GM23338 (cell line): ENCODE results near the gene SMIM41. TPM values are rescaled to one million over a fixed set of nuclear protein-coding genes. Genes with fewer than 3 reads are reported as not detected.

ENCODE experiments used
- ATAC-seq: fragments of 200-7000 bp; cut with Tn5 transposase; 3 replicates; pipeline ENCODE4 v1.9.1; 2020
- DNase-seq: peaks from one replicate; pipeline ENCODE4 v3.0.0-alpha.2; 2015; ENCODE audit warnings: low spot score
- H2AFZ ChIP-seq: fragments of 200-600 bp; sonication (generic); 2 replicates; pipeline ENCODE4 v1.8.0; 2016; ENCODE audit warnings: antibody characterized with exemption, mild to moderate bottlenecking, moderate library complexity
- H3F3A ChIP-seq: fragments of 200-600 bp; sonication (generic); replicated peaks from 2 replicates; pipeline ENCODE4 v1.8.0; 2017; ENCODE audit warnings: antibody characterized with exemption, mixed run types, low read depth
- H3K27ac ChIP-seq: fragments of 200-600 bp; sonication (generic); 2 replicates; pipeline ENCODE4 v1.6.1; 2016; ENCODE audit warnings: low read depth
- H3K27me3 ChIP-seq: fragments of 200-600 bp; sonication (generic); 2 replicates; pipeline ENCODE4 v1.8.0; 2016; ENCODE audit warnings: mild to moderate bottlenecking, mixed run types, moderate library complexity; ENCODE audit not compliant: insufficient read depth
- H3K36me3 ChIP-seq: fragments of 200-600 bp; sonication (generic); 2 replicates; pipeline ENCODE4 v1.8.0; 2016; ENCODE audit warnings: mild to moderate bottlenecking; ENCODE audit not compliant: insufficient read depth
- H3K4me1 ChIP-seq: fragments of 200-600 bp; sonication (generic); 2 replicates; pipeline ENCODE4 v1.8.0; 2016; ENCODE audit warnings: mild to moderate bottlenecking, moderate library complexity; ENCODE audit not compliant: insufficient read depth
- H3K4me2 ChIP-seq: fragments of 200-600 bp; sonication (generic); 2 replicates; pipeline ENCODE4 v1.7.1; 2017; ENCODE audit warnings: mixed run types
- H3K4me3 ChIP-seq: fragments of 200-600 bp; sonication (generic); 2 replicates; pipeline ENCODE4 v1.6.1; 2016; ENCODE audit warnings: mixed run types
- H3K79me2 ChIP-seq: fragments of 200-600 bp; sonication (generic); replicated peaks from 2 replicates; pipeline ENCODE4 v1.8.0; 2017; ENCODE audit warnings: mild to moderate bottlenecking; ENCODE audit not compliant: insufficient read depth
- H3K9me2 ChIP-seq: fragments of 200-600 bp; sonication (generic); 2 replicates; pipeline ENCODE4 v1.8.0; 2017; ENCODE audit not compliant: insufficient read depth
- H4K20me1 ChIP-seq: fragments of 200-600 bp; sonication (generic); replicated peaks from 2 replicates; pipeline ENCODE4 v1.8.0; 2017; ENCODE audit warnings: mild to moderate bottlenecking; ENCODE audit not compliant: insufficient read depth
- H3K27ac Mint-ChIP-seq: 2 replicates; pipeline ENCODE4 v1.8.0; 2020; ENCODE audit warnings: inconsistent platforms, mild to moderate bottlenecking, moderate library complexity, mixed read lengths
- H3K27me3 Mint-ChIP-seq: 3 replicates; pipeline ENCODE4 v1.8.0; 2022; ENCODE audit warnings: low read depth, mild to moderate bottlenecking, moderate library complexity, mixed read lengths, inconsistent platforms; ENCODE audit not compliant: insufficient read depth, poor library complexity
- H3K36me3 Mint-ChIP-seq: 3 replicates; pipeline ENCODE4 v1.8.0; 2021; ENCODE audit warnings: low read depth, mild to moderate bottlenecking, inconsistent platforms, moderate library complexity, mixed read lengths
- H3K4me1 Mint-ChIP-seq: 3 replicates; pipeline ENCODE4 v1.8.0; 2020; ENCODE audit warnings: mild to moderate bottlenecking, inconsistent platforms, mixed read lengths
- H3K4me3 Mint-ChIP-seq: 3 replicates; pipeline ENCODE4 v1.8.0; 2021; ENCODE audit warnings: moderate library complexity, mild to moderate bottlenecking, inconsistent platforms, mixed read lengths
- H3K9me3 Mint-ChIP-seq: 3 replicates; pipeline ENCODE4 v1.8.0; 2020; ENCODE audit warnings: moderate library complexity, mild to moderate bottlenecking, inconsistent platforms, mixed read lengths
- CREB1 ChIP-seq: fragments of 250-450 bp; sonication (Bioruptor Pico); IDR thresholded peaks from 2 replicates; pipeline ENCODE4 v1.5.0; 2020; ENCODE audit warnings: low read depth, mild to moderate bottlenecking, moderate library complexity
- EZH2 ChIP-seq: fragments of 200-600 bp; sonication (generic); IDR thresholded peaks from one replicate; pipeline ENCODE4 v1.8.0; 2017; ENCODE audit warnings: antibody characterized with exemption, mild to moderate bottlenecking, low read depth; ENCODE audit not compliant: unreplicated experiment
- EZH2phosphoT487 ChIP-seq: fragments of 200-600 bp; sonication (generic); IDR thresholded peaks from one replicate; pipeline ENCODE4 v1.8.1; 2018; ENCODE audit warnings: antibody characterized with exemption; ENCODE audit not compliant: unreplicated experiment
- JUNB ChIP-seq: IDR thresholded peaks from one replicate; pipeline ENCODE4 v1.6.1; 2016; ENCODE audit warnings: antibody characterized with exemption; ENCODE audit not compliant: unreplicated experiment
- NANOG ChIP-seq: IDR thresholded peaks from 2 replicates; pipeline ENCODE4 v1.6.1; 2016; ENCODE audit warnings: antibody characterized with exemption, borderline replicate concordance
- POLR2AphosphoS5 ChIP-seq: IDR thresholded peaks from 2 replicates; pipeline ENCODE4 v1.6.1; 2016; ENCODE audit warnings: antibody characterized with exemption, low read depth
- STAT1 ChIP-seq: IDR thresholded peaks from one replicate; pipeline ENCODE4 v1.6.1; 2016; ENCODE audit warnings: antibody characterized with exemption; ENCODE audit not compliant: unreplicated experiment
- ZNF114 ChIP-seq: fragments of 250-450 bp; sonication (Bioruptor Pico); IDR thresholded peaks from 2 replicates; pipeline ENCODE4 v1.5.0; 2020; ENCODE audit warnings: mild to moderate bottlenecking, moderate library complexity
- ZNF331 ChIP-seq: fragments of 250-450 bp; sonication (Bioruptor Pico); IDR thresholded peaks from 2 replicates; pipeline ENCODE4 v1.5.0; 2020; ENCODE audit warnings: low read depth, mild to moderate bottlenecking, moderate library complexity
- polyA plus RNA-seq: library from polyadenylated mRNA; unstranded; fragments of >200 nt; fragmentation: Nextera tagmentation; extraction: Ambion mirVana; gene quantifications from 2 replicates; pipeline ENCODE4 v1.2.1, GENCODE V29; 2016
- total RNA-seq: library from RNA; depleted of rRNA; stranded (reverse); fragments of >200 nt; shearing (Covaris generic); gene quantifications from 2 replicates; pipeline ENCODE4 v1.2.3, GENCODE V29; 2014
- TF ChIP-seq, protein P1 (sequence below): IDR thresholded peaks from 2 replicates; pipeline ENCODE4 v1.6.1; 2016; ENCODE audit warnings: antibody characterized with exemption
- TF ChIP-seq, protein P2 (sequence below): IDR thresholded peaks from one replicate; pipeline ENCODE4 v1.6.1; 2018; ENCODE audit warnings: antibody characterized with exemption; ENCODE audit not compliant: unreplicated experiment
- TF ChIP-seq, protein P3 (sequence below): fragments of 250-450 bp; sonication (Bioruptor Pico); IDR thresholded peaks from 2 replicates; pipeline ENCODE4 v1.5.0; 2020; ENCODE audit warnings: mild to moderate bottlenecking, moderate library complexity
- TF ChIP-seq, protein P4 (sequence below), 2 experiments: fragments of 200-600 bp in 1 of 2; sonication (generic) in 1 of 2; conservative IDR thresholded peaks; 2 replicates each; pipeline versions ENCODE4 v1.5.1 to v1.6.1; 2016 to 2017; ENCODE audit warnings: antibody characterized with exemption in 2 of 2, low read depth in 2 of 2, mild to moderate bottlenecking in 2 of 2, moderate library complexity in 1 of 2

SMIM41 gene
- total and polyA plus RNA-seq, 2 experiments from 2014 or later = 0.66 TPM

DNA sequence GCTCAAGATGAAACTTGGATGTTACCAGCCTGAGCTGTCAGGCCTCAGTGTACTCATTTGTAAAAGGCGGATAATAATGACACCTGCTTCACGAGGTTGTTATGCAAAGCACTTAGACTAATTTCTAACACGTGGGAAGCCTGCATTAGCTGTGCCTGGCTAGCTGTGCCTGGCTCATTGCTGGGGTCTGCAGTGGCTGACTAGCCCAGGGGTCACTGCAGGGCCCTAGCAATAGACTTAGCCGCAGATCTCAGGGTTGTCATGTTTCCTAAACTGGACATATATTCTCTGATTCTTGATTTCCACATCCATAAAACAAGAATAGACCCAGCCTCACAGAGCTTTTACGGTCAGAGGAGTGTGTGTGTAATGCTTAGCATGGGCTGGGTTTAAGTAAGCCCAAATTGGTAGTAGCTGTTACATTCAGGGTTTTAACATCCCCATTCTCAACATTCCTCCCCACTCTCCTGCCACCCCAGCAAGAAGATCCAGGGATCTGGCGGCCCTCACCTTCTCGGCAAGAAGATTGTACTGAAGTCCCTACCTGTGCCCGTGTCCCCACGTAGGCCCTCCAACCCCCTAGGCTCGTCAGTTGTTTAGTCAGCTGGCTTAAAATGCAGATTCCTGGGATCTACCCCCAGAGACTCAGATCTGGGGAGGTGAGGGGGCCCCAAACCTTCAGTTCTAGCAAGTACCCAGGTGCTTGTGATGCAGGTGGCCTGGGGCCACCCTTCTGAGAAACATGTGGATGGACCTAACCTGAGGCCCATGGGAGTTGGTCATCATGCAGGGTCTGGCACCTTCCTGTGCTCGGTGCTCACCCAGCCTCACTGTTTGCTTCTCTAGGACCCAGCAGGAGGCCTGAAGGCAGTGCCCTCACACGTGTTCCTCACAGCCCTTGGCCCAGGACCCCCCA lies 19.7 kb upstream of the SMIM41 start:
- Mint-ChIP-seq H3K4me1 (peaks cover 2% of the 10 kb centered on the region; the same call in 1 of the 3 replicates), H3K27ac (no peak overlapping the region), H3K27me3 (peaks cover 12% of the 10 kb centered on the region), H3K9me3 (no peaks in the 10 kb centered on the region), H3K4me3 (no peak overlapping the region), H3K36me3 (peaks cover 10% of the 10 kb centered on the region)
- Histone ChIP-seq H3K9me2 (no peaks in the 10 kb centered on the region), H3K4me2 (no peak overlapping the region), H3K4me1 (no peaks in the 10 kb centered on the region), H3F3A (no peaks in the 10 kb centered on the region), H4K20me1 (no peaks in the 10 kb centered on the region), H3K36me3 (no peaks in the 10 kb centered on the region), H3K27ac (no peak overlapping the region), H2AFZ (no peak overlapping the region), H3K79me2 (no peaks in the 10 kb centered on the region), H3K27me3 (no peaks in the 10 kb centered on the region), H3K4me3 (no peak overlapping the region)
- ATAC-seq = no peak
- no peak for TF ChIP-seq EZH2
- TF ChIP-seq, protein P1, sequence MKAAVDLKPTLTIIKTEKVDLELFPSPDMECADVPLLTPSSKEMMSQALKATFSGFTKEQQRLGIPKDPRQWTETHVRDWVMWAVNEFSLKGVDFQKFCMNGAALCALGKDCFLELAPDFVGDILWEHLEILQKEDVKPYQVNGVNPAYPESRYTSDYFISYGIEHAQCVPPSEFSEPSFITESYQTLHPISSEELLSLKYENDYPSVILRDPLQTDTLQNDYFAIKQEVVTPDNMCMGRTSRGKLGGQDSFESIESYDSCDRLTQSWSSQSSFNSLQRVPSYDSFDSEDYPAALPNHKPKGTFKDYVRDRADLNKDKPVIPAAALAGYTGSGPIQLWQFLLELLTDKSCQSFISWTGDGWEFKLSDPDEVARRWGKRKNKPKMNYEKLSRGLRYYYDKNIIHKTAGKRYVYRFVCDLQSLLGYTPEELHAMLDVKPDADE = no peak
- no peak for TF ChIP-seq CREB1 (CRISPR knock-in tag)
- no peak for TF ChIP-seq JUNB
- TF ChIP-seq ZNF331 (CRISPR knock-in tag) = no peak
- TF ChIP-seq POLR2AphosphoS5 = no peak
- TF ChIP-seq, protein P2, sequence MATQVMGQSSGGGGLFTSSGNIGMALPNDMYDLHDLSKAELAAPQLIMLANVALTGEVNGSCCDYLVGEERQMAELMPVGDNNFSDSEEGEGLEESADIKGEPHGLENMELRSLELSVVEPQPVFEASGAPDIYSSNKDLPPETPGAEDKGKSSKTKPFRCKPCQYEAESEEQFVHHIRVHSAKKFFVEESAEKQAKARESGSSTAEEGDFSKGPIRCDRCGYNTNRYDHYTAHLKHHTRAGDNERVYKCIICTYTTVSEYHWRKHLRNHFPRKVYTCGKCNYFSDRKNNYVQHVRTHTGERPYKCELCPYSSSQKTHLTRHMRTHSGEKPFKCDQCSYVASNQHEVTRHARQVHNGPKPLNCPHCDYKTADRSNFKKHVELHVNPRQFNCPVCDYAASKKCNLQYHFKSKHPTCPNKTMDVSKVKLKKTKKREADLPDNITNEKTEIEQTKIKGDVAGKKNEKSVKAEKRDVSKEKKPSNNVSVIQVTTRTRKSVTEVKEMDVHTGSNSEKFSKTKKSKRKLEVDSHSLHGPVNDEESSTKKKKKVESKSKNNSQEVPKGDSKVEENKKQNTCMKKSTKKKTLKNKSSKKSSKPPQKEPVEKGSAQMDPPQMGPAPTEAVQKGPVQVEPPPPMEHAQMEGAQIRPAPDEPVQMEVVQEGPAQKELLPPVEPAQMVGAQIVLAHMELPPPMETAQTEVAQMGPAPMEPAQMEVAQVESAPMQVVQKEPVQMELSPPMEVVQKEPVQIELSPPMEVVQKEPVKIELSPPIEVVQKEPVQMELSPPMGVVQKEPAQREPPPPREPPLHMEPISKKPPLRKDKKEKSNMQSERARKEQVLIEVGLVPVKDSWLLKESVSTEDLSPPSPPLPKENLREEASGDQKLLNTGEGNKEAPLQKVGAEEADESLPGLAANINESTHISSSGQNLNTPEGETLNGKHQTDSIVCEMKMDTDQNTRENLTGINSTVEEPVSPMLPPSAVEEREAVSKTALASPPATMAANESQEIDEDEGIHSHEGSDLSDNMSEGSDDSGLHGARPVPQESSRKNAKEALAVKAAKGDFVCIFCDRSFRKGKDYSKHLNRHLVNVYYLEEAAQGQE = no peak
- TF ChIP-seq ZNF114 (CRISPR knock-in tag) = no peak
- no peak for TF ChIP-seq STAT1
- TF ChIP-seq, protein P3, sequence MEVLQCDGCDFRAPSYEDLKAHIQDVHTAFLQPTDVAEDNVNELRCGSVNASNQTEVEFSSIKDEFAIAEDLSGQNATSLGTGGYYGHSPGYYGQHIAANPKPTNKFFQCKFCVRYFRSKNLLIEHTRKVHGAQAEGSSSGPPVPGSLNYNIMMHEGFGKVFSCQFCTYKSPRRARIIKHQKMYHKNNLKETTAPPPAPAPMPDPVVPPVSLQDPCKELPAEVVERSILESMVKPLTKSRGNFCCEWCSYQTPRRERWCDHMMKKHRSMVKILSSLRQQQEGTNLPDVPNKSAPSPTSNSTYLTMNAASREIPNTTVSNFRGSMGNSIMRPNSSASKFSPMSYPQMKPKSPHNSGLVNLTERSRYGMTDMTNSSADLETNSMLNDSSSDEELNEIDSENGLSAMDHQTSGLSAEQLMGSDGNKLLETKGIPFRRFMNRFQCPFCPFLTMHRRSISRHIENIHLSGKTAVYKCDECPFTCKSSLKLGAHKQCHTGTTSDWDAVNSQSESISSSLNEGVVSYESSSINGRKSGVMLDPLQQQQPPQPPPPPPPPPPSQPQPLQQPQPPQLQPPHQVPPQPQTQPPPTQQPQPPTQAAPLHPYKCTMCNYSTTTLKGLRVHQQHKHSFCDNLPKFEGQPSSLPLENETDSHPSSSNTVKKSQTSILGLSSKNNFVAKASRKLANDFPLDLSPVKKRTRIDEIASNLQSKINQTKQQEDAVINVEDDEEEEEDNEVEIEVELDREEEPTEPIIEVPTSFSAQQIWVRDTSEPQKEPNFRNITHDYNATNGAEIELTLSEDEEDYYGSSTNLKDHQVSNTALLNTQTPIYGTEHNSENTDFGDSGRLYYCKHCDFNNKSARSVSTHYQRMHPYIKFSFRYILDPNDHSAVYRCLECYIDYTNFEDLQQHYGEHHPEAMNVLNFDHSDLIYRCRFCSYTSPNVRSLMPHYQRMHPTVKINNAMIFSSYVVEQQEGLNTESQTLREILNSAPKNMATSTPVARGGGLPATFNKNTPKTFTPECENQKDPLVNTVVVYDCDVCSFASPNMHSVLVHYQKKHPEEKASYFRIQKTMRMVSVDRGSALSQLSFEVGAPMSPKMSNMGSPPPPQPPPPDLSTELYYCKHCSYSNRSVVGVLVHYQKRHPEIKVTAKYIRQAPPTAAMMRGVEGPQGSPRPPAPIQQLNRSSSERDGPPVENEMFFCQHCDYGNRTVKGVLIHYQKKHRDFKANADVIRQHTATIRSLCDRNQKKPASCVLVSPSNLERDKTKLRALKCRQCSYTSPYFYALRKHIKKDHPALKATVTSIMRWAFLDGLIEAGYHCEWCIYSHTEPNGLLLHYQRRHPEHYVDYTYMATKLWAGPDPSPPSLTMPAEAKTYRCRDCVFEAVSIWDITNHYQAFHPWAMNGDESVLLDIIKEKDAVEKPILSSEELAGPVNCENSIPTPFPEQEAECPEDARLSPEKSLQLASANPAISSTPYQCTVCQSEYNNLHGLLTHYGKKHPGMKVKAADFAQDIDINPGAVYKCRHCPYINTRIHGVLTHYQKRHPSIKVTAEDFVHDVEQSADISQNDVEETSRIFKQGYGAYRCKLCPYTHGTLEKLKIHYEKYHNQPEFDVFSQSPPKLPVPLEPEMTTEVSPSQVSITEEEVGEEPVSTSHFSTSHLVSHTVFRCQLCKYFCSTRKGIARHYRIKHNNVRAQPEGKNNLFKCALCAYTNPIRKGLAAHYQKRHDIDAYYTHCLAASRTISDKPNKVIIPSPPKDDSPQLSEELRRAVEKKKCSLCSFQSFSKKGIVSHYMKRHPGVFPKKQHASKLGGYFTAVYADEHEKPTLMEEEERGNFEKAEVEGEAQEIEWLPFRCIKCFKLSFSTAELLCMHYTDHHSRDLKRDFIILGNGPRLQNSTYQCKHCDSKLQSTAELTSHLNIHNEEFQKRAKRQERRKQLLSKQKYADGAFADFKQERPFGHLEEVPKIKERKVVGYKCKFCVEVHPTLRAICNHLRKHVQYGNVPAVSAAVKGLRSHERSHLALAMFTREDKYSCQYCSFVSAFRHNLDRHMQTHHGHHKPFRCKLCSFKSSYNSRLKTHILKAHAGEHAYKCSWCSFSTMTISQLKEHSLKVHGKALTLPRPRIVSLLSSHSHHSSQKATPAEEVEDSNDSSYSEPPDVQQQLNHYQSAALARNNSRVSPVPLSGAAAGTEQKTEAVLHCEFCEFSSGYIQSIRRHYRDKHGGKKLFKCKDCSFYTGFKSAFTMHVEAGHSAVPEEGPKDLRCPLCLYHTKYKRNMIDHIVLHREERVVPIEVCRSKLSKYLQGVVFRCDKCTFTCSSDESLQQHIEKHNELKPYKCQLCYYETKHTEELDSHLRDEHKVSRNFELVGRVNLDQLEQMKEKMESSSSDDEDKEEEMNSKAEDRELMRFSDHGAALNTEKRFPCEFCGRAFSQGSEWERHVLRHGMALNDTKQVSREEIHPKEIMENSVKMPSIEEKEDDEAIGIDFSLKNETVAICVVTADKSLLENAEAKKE (CRISPR knock-in tag) = no peak
- TF ChIP-seq NANOG = no peak
- TF ChIP-seq, protein P4, sequence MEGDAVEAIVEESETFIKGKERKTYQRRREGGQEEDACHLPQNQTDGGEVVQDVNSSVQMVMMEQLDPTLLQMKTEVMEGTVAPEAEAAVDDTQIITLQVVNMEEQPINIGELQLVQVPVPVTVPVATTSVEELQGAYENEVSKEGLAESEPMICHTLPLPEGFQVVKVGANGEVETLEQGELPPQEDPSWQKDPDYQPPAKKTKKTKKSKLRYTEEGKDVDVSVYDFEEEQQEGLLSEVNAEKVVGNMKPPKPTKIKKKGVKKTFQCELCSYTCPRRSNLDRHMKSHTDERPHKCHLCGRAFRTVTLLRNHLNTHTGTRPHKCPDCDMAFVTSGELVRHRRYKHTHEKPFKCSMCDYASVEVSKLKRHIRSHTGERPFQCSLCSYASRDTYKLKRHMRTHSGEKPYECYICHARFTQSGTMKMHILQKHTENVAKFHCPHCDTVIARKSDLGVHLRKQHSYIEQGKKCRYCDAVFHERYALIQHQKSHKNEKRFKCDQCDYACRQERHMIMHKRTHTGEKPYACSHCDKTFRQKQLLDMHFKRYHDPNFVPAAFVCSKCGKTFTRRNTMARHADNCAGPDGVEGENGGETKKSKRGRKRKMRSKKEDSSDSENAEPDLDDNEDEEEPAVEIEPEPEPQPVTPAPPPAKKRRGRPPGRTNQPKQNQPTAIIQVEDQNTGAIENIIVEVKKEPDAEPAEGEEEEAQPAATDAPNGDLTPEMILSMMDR (conservative IDR thresholded peaks at IDR 0.05; ENCODE audit: low read depth in 2 of 2) = no peak
- no peak for TF ChIP-seq EZH2phosphoT487
- DNase-seq = no peak
